Activated CD8-positive, alpha-beta memory T cell treated with anti-CD3 and anti-CD28 coated beads for 4 hours (primary cell): Measurements from ENCODE around the gene EME1.
"Not testable (repeated sequence)": the region's sequence is repeated elsewhere in the genome, so short reads cannot be mapped to it uniquely, and the experiment has no call there.

ENCODE experiments used
- DNase-seq, 2 donors: peaks; one replicate each; pipeline ENCODE4 v3.0.0-alpha.2; 2020; ENCODE audit warnings: low read depth in 2 of 2

Gene EME1, protein sequence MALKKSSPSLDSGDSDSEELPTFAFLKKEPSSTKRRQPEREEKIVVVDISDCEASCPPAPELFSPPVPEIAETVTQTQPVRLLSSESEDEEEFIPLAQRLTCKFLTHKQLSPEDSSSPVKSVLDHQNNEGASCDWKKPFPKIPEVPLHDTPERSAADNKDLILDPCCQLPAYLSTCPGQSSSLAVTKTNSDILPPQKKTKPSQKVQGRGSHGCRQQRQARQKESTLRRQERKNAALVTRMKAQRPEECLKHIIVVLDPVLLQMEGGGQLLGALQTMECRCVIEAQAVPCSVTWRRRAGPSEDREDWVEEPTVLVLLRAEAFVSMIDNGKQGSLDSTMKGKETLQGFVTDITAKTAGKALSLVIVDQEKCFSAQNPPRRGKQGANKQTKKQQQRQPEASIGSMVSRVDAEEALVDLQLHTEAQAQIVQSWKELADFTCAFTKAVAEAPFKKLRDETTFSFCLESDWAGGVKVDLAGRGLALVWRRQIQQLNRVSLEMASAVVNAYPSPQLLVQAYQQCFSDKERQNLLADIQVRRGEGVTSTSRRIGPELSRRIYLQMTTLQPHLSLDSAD

DNA sequence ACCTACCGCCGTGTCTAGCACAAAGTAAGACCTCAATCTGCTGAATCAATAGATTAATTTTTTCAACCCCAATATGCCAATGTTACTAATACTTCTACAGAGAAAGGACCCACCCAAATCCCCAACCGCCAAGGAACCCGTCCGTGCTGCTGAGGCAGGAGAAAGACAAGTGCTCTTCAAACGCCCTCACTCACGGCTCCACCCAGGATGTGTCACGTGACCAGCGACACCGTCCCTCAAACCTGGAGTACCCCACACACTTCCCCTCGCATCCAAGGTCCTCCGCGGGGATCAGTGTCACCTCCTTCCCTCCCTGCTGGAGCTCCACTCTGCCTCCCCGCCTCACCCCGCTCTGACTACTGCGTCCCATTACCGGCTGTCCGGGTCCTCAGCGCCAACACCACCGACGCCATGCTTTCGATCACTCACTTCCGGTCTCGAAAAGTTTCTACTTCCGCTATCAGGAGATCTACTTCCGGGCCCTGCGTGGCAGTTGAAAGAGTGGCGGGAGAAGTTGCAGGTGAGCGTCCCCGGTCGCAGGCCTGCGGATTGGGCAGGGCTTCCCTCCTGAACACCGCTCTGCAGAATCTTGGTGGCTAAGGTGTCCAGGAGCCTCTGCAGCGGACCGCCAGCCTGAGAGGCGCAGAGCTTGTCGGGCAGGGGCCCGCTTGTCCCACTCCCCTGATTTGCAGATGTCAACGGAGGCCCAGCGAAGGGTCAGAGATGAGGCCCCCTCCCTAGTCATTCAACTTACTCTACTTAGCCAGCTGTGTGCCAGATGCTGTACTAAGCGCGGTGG lies at the start of gene EME1, which contains the start of gene MRPL27:
Gene EME1 (plus strand): TSS at position 472 of the 799 bp plus-strand sequence. CDS start 1,980 bp downstream, outside the sequence.
Gene MRPL27 (minus strand): TSS at position 427 of the 799 bp plus-strand sequence. CDS start 14 bp downstream, at position 413.
- peak; percentile 69 to 73 for DNase-seq

DNA sequence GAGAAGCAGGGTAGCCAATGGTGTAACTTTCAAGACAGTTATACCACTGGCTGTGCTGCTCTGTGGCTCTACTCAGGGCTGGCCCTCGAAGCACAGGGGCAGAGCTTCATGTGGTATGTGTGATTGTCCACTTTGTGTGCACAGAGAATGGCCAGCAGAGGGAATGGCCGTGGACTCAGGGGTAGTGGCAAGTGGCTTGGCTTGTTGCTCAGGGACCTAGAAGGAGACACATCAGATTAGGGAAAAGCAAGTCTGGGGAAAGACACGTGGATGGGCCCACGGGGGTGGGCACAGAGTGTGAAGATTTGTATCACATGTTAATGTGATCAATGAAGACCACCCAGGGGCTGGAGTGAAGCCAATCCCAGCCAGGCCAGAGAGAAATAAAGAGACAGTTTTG lies 47.1 kb upstream of the EME1 start:
- no peak for DNase-seq

DNA sequence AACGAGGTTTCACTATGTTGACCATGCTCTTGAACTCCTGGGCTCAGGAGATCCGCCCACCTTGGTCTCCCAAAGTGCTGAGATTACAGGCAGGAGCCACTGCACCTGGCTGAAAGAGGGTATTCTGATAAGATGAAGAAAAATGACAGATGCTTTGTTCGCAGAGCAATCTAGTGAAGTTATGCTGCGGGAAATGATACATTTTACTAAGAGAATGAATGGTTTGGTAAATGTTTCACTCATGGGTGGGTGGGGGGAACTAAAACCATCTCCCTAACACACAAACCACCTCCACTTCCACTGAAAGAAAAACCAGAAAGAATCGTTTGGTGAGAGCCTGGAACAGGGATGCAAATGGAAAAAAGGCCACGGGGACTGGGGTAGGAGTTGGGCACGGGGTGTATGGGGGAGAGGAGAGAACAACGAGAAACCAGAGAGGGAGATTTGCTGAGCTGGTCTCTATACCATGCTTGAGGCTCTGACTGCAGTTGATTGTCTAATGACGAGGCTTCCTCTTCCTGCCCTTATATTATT lies 46.1 kb upstream of the EME1 start:
- DNase-seq = no peak

DNA sequence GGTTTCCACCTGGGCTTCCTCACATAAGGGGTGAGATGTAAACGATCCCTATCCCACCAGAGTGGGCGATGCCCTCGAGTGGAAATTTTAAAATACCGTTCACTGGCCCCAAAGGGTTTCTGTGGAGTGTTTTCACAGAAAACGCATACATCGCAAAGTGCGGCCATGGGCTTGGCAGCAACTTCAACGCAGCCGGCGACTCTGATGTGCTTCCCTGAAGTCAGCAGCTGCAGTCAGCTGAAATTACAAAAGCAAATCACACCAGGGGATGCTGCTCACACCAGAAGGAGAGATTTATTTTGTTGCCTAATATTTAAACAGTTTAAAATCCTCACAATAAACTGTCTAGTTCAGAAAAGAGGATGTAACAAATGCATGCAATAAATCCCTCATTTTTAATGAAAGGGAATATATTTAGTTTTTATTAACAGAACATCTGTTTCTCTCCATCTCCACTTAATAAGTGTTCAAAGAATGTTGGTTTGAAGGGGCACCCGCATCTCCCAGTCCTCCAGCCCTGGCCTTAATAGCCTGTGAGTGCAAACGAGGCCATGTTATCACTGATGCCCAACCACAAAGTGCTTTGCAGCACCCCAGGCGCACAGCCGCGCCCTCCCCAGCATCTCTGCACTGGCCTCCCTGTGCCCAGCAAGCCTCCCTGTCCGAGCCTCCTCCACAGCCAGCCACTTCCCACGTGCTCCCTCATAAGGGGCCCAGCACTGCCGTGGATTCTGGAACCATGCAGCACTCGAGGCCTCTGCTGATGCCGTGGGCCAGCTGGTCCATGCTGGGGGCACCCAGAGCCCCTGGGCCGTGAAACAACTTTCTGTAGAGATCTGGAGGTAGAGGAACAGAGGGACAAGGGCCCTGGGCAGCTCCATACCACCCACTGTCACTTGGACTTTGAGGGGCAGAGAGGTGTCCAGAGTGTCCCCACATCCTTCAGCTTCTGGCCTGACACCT lies 44.4 kb upstream of the EME1 start:
- no peak for DNase-seq

DNA sequence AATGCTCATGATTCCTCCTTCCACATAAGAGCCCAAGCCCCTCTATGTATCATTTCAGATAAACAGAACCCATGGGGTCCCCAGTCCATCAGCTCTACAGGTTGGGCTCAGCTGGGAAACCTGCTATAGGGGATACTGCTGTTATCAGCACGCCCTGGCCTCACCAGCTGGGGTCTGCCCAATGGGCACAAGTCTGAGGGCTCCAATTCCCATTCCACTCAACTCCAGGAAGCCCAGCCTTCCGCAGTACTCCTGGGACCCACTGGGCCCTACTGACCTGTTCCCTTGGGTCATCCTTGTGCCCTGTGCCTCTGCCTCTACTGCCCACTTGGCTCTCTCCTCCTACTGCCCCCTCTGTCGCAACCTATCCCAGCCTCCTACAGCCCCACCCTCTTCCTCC lies 43.3 kb upstream of the EME1 start:
- DNase-seq = no peak

DNA sequence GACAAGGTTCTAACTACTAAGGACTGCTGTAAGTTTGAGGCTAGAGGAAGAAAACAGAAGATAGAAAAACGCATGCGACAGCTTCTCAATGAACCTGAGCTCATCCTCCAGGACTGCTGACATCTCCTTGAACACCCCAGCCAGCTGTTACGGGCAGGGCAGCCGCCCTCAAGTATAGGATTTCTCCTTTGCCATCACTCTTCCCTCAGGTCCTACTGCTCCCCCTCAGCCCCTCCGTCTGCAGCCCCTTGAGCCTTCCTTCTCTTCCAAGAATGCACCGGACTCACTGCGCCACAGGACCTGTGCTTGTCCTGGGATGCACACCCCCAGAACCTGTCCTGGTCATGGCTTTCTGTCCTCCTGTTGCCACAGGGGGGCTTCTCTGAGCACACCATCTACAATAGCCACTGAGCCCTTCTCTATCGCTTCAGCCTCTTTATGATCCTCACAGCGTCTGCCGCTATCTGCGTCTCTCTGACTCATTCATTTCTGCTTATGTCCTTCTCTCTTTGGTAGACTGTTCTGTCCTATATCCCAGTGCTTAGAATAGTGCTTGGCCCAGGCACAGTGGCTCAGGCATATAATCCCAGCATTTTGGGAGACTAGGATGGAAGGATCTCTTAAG lies 42.8 kb upstream of the EME1 start:
- no peak for DNase-seq

DNA sequence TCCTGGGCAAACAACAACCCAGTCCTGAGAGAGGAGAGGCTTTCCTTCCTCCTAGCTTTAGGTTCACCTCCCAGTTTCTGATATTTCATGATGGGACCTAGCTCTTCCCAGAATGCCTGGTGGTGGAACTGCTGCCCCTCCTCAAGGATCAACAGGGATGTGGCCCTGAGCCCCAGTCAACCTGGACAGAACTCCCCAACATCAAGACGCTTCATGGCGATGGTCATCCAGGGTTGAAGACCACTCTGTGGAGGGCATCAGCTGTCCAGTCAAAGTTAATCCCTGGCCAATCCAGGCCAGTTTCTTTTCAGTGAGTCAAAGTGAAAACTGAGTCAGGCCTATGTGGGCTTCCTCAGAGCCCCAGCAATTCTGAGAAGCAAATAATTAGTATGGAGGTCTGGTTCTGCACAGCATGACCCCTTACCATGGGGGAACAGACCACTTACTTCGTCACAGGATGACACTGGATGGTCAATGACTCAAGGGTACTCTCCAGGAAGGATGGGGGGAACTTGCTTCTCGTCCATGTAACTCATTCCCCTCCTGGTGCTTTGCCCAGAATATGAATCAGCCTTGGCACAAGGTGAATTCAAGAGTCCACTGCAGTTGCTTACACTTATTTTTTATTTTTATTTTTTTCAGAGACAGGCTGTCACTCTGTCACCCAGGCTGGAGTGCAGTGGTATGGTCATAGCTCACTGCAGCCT lies 41.8 kb upstream of the EME1 start:
- DNase-seq = no peak

DNA sequence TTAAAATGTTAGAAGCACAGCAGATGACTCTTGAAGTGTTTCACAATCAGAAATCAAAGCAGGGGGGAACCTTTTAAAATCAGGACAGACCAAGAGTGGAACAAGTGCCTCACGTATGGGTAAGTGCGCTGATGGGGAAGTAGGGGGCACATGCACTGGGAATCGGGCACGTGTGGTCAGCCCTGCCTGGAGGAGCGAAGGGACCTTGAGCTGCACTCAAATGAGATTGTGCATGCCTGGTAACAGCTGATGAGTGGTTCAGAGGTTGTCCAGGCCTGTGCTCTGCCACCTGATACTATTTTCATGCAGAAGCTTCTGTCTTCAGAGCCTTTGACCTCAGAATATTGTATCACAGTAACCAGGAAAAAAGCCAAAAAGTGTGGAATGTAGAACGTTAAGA lies 40.8 kb upstream of the EME1 start:
- DNase-seq = no peak

DNA sequence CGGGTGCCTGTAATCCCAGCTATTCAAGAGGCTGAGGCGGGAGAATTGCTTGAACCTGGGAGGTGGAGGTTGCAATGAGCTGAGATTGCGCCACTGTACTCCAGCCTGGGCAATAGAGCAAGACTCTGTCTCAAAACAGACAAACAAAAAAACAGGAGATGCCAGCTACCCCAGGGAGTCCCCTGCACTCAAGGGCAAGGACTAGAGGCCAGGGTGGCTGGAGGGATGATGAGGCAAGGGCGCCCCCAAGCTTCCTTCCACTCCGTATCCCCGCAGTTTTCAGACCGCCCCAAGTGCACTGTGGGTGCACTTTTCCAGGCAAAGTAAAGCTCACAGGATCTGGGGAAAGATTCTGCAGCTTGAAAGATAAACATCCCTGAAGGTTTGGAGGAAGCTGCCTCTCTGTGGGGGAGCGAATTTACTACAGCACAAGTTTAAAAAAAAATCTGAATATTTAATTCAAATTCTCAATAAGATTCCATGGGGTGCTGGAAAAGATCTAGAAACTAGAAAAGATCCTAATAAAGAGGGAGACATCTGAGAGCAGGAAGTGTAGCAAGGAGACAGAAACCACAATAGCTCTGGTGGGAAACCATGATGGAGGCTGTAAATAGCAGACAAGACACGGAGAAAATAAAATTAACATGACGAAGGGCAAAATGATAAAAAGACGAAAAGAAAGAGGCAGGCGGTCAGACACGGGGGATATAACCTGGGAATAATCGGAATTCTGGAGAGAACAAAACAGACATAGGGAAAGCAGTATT lies 39.6 kb upstream of the EME1 start:
- DNase-seq = not testable (repeated sequence)

DNA sequence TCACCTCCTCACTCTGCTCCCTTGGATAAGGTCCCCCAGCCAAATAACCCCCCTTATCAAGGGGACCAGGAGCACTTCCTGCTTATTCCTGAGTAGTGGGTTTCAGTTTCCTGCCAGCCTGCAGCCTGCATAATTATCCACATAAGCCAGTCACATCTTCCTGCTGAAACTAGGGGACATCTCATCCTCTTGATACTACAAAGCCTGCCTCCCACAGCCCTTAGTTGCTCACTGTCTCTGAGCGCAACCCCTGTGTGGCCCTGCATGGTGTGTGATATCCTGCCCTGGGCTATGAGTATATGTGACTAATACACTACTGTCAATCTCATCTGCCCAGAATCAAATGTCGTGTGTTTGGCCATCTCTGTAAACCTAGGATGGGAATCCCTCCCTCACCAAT lies 35.1 kb upstream of the EME1 start:
- DNase-seq = no peak

DNA sequence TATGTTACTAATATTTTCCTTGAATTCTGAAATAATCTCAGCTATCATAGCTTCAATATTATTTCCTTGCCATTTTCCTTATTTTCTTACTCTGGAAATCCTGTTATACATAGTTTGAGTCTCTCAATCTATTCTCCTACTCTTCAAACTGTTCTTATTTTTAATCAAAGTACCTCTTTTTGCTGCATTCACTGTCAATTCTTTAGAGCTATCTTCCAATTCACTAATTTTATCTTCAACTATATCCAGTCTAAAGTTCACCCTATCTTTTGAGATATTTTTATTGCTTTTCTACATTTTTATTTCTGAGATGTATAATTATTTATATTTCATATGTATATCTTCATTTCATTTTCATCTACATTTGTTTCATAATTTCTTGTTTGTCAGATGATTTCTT lies 34.4 kb upstream of the EME1 start:
- no peak for DNase-seq

DNA sequence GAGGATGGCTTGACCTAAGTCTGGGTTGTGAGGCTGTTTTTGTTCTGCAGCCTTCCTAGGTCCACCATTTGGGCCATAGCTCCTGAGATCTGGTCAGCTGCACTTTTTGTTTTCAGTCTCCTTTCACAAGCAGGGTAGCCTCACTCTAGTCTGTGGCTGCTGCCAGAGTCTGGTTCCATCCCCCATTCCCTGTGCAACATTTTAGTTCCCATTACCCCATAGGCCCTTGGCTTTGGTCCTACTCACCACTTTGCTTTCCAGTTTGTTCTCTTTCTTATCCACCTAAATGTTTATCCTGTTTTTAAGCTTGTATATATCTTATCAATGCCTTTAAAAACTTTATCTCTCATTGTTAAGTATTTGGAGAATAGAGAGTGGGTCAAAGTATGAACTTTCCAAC lies 33.6 kb upstream of the EME1 start:
- DNase-seq = no peak

DNA sequence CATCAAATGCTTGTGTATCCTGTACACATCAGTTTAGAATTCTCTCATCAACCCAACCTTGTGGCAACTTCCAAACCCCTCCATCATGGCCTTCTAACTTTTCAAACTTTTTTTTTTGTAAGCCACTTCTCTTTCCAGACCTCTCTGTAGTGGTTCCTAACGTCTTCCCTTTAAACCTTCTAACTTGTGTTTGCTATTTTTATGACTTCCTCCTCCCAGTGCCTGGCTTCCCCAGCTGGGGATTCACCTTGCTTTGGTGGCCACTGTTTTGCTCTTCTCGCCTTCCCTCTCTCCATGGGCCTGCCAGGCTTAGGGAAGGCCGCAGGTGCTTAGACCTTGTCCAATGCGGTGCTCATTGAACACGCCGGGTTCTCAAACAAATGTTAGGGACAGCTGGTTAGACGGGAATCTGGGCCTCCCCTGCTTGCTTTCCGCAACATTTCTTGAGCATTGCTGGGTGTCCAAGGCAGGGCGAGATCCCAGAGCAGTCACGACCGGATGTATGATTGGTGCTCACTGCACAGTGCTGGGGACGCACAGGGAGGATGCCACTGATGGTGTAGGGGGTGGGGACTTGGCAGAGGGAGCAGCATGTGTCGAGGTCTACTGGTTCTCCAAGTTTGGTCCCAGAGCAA lies 28.2 kb upstream of the EME1 start:
- DNase-seq = no peak

DNA sequence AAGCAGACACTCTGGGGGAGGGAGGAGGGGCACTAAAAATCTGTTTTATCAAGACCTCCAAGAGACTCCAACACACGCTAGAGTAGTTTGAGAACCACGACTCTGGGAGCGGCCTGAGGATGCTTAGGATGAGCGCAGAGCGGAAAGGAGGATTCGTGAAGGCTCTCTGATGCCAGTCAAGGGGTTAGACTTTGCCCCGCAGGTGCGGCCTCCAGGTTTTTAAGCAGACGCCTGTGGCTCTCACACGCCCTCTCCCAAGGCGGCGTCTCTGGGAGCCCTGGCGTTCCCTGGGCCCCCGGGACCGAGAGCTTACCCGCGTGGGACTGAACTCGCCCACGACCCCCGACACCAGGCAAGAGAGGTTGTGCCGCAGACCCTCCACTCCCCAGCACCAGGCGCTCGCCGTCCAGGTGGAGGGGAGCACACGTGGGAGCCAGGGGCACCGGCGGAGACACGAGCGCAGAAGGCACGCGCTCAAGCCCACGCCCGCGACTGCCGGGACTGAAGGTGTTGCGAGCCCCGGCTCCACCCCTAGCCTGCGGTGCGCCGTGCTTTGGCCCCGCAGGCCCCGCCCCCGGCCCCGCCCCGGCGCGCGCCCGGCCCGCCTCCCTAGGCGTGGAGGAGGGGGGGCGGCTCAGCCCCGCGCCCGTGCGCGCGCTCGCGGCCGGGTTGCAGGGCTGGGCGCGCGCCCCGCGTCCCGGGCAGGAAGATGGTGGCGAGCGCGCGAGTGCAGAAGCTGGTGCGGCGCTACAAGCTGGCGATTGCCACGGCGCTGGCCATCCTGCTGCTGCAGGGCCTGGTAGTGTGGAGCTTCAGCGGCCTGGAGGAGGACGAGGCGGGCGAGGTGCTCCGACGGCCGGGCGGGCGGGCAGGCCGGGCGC lies 27.4 kb upstream of the EME1 start, which contains the start of gene XYLT2:
Gene XYLT2 (plus strand): TSS at position 695 of the 881 bp plus-strand sequence. CDS start 15 bp downstream, at position 710.
- peak; percentile 82 to 84 for DNase-seq

DNA sequence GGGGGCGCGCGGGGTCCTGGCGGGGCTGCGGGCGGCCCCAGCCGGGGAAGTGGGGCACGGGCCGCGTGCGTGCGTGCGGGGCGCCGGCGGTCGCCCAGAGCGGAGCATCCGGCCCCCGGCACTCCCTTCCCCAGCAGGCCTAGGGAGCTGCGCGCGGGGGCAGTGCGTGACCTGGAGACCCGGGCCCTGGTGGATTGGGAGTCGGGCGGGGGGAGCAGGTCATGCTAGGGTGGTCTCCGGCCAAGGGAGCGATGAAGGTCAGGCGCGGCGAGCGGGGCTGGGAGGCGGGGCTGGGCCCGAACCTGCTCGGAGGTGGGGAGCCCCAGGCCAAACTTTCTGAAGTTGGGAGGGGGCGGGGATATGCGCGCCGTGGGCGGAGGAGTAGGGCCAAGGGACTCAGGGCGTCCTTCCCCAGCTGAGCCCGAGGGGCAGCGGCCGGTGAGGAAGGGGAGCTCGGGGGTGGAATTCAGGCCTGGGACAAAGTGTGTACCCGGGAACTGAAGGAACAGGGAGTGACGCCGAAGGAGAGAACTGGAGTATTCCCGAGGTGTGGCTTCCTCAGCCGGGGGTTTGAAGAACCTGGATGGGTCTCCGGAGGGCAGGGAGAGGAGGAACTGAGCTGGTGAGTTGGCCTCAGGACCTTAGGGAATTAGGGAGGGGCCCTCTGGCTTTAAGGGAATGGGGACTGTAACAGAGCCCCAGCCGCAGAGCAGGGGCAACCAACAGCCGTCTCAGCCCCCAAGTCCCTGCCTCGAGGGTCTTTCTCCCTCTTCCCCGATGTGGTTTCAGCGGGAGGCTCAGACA lies 26.5 kb upstream of the EME1 start:
- DNase-seq = peak in 1 of 2 donors; percentile 13

DNA sequence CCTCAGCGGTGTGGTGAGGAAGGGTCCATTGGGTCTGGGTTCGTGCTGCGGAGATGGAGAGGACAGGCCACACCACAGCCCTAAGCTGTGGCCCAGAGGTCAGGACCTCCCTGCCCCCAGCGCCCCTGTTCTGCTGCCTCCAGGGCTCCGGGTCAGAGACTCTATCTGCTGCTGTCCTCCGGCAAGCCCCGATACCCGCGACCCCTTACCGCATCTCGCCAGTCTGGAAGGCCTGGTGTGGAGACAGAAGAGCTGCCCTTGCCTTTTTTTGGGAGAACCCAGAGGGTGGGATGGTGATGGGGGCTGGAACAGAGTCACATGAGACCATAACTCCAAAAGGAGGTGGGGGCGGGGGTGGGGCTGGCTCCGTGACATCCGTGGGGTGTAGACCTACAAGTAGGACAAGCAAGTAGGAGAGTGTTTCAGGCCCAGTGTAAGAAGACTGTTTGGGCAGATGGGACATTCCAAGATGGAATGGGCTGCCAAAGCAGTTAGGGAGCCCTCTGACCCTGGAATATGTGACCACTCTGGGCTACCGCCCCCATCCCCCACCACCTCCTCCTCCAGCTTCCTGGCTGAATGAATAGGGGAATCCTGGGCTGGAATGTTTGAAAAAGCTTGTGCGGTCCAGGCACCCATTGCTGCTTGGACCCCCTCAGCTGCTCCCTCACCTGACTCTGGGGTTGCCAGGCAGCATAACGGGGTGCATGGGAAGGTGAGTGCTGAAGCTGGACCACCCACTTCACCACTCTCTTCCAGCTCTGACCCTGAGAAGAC lies 25.7 kb upstream of the EME1 start:
- DNase-seq = no peak
